ENCODE data around the gene THEM4.
"Not testable (repeated sequence)": the region's sequence is repeated elsewhere in the genome, so short reads cannot be mapped to it uniquely, and the experiment has no call there.

Gene THEM4

GRCh38 chr1:151893176-151893924 lies 16.0 kb downstream of the THEM4 start:
- no peak for DNase-seq (ENCODE audit: low read depth)

GRCh38 chr1:151892190-151892589 lies 17.1 kb downstream of the THEM4 start:
- DNase-seq (ENCODE audit: low read depth): no peak

GRCh38 chr1:151891512-151891911 lies 17.8 kb downstream of the THEM4 start:
- DNase-seq (ENCODE audit: low read depth): no peak

- no peak for DNase-seq (ENCODE audit: low read depth)
These were observed 20.2 kb downstream of the THEM4 start for GRCh38 chr1:151888972-151889570.

GRCh38 chr1:151887028-151887427 lies 22.3 kb downstream of the THEM4 start:
- no peak for DNase-seq (ENCODE audit: low read depth)

- no peak for DNase-seq (ENCODE audit: low read depth)
These were observed 23.8 kb downstream of the THEM4 start for GRCh38 chr1:151885479-151885878.

- not testable (repeated sequence) for DNase-seq (ENCODE audit: low read depth)
These were observed 24.4 kb downstream of the THEM4 start for GRCh38 chr1:151884879-151885278.

- DNase-seq (ENCODE audit: low read depth): not testable (repeated sequence)
These were observed 24.9 kb downstream of the THEM4 start for GRCh38 chr1:151884445-151884844.

GRCh38 chr1:151883898-151884297 lies 25.4 kb downstream of the THEM4 start:
- not testable (repeated sequence) for DNase-seq (ENCODE audit: low read depth)

- not testable (repeated sequence) for DNase-seq (ENCODE audit: low read depth)
These were observed 26.4 kb downstream of the THEM4 start for GRCh38 chr1:151882918-151883317.

GRCh38 chr1:151882466-151882865 lies 26.8 kb downstream of the THEM4 start:
- no peak for DNase-seq (ENCODE audit: low read depth)

- DNase-seq (ENCODE audit: low read depth): no peak
These were observed 27.8 kb downstream of the THEM4 start for GRCh38 chr1:151881479-151881878.

GRCh38 chr1:151875419-151876097 lies 33.8 kb downstream of the THEM4 start:
- DNase-seq (ENCODE audit: low read depth): no peak

GRCh38 chr1:151872776-151873175 lies 36.5 kb downstream of the THEM4 start:
- DNase-seq (ENCODE audit: low read depth): not testable (repeated sequence)

- no peak for DNase-seq (ENCODE audit: low read depth)
These were observed 37.9 kb downstream of the THEM4 start for GRCh38 chr1:151871284-151872030.

- DNase-seq (ENCODE audit: low read depth): no peak
These were observed 40.8 kb downstream of the THEM4 start for GRCh38 chr1:151868486-151868885.

GRCh38 chr1:151867765-151868411 lies 41.4 kb downstream of the THEM4 start:
- peak; percentile 26 for DNase-seq (ENCODE audit: low read depth)

GRCh38 chr1:151867321-151867720 lies 42.0 kb downstream of the THEM4 start:
- DNase-seq (ENCODE audit: low read depth): no peak

- DNase-seq (ENCODE audit: low read depth): no peak
These were observed 44.9 kb downstream of the THEM4 start for GRCh38 chr1:151864411-151864810.

- DNase-seq (ENCODE audit: low read depth): no peak
These were observed 46.7 kb downstream of the THEM4 start for GRCh38 chr1:151862604-151863003.

GRCh38 chr1:151860504-151861187 lies 48.7 kb downstream of the THEM4 start:
- no peak for DNase-seq (ENCODE audit: low read depth)
